Stimulated activated CD4-positive, alpha-beta T cell treated with anti-CD3 and anti-CD28 coated beads, Interleukin-1b, Interleukin-23, amount 100 ng/mL, for 1 hour (primary cell): ENCODE data around the gene BEX3.
"Not testable (repeated sequence)": the region's sequence is repeated elsewhere in the genome, so short reads cannot be mapped to it uniquely, and the experiment has no call there.

Experiments
- DNase-seq, 2 donors: peaks; one replicate each; pipeline ENCODE4 v3.0.0-alpha.2; 2020; ENCODE audit warnings: low read depth in 2 of 2

BEX3 gene

GRCh38 chrX:103382877-103383276, 6.5 kb downstream of the BEX3 start:
- no peak for DNase-seq

- no peak for DNase-seq
These were observed 8.3 kb downstream of the BEX3 start for GRCh38 chrX:103384672-103385071.

GRCh38 chrX:103385283-103385830, 9.0 kb downstream of the BEX3 start:
- DNase-seq = not testable (repeated sequence)

DNA sequence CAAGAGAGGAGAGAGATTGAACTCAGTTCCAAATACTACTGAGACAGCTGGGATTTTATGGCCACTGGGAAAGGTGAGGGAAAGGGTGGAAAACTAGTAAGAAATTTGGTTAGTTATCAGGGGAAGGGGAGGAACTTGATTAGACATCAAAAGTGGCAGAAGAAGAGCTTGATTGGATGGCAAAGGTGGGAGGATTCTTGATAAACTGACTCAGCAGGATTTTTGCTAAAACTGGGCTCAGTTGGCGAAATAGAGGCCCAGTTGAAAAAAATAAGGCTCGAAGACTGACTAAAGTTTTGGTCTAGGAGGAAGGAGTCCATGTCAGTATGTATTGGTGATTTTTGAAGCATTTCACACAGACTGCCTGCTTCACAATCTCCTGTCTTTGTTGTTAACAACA, 10.0 kb downstream of the BEX3 start:
- no peak for DNase-seq

DNA sequence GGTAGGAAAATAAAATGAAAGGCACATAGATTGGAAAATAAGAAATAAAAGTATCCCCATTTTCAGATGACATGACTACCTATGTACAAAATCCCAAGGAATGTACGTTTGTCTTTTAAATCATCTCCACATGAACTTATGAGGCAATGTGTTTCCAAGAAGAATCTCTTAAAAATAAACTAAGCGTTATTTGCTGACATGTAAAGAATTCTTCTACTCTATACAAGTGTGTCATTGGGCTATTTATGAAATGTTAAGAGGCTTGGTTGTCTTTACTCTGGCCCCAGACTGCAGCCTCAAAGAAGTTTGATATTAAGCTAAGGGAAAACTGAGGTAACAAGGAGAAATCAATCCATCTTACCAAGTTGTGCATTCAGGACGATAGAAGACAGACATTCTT, 17.1 kb downstream of the BEX3 start:
- no peak for DNase-seq

DNA sequence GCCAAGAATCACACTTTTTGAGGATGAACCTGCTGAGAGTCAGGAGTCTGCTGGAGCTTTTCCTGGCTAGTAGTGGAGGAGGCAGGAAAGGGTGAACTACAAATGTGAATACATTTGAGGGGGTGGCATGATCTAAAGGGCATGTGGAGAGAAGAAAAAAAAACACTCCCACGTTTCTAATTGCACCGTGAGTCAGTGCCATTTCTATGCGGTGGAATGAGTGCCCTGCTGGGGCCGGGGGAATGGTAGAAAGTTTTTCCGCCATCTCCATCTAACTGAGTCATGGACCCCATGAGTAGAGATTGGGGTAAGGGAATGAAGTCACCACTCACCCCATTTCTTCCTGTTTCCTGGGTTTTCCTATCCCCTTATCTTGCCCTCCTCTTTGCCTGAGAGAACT, 19.8 kb downstream of the BEX3 start:
- DNase-seq = no peak

DNA sequence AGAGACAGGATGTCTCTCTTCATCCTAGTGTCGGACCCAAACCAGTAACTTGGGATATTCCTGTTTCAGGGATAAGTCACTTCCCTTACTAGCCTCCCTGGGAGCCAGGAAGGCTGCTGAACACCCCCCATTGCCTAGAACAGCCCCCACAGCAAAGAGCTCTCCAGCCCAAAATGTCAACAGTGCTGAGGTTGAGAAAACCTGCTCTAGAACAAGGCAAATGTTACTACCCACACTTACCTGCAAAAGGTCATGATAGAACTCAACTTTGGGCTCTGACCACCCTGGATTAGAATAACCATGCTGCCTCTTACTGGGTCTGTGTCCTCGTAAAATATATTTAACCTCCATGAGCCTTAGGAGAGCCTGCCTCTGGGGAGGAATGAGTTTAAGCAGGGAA, 20.3 kb downstream of the BEX3 start:
- DNase-seq = no peak

- no peak for DNase-seq
These were observed 21.4 kb downstream of the BEX3 start for GRCh38 chrX:103397707-103398106.

- DNase-seq = no peak
These were observed 22.1 kb downstream of the BEX3 start for GRCh38 chrX:103398421-103398864.

- no peak for DNase-seq
These were observed 23.4 kb downstream of the BEX3 start for GRCh38 chrX:103399744-103400143.

DNA sequence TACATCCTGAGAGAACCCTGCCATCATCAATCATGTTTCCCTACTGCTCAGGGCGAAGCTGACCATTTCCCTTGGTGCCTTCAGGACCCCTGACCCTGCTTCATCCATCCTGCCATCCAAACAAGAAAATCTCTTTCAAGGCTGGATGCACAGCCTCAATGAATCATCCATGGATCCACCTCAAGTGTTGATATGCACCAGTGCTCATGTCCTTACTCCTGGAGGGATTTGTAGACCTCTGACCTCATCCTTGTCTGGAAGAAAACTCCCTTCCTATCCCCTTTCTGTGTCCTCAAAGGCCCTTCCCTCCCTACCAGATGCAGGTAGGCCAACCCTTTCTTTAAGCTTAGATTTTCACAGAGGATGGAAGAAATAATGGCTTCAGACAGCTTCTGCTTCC, 24.6 kb downstream of the BEX3 start:
- DNase-seq = no peak

- DNase-seq = no peak
These were observed 28.1 kb downstream of the BEX3 start for GRCh38 chrX:103404231-103405008.

DNA sequence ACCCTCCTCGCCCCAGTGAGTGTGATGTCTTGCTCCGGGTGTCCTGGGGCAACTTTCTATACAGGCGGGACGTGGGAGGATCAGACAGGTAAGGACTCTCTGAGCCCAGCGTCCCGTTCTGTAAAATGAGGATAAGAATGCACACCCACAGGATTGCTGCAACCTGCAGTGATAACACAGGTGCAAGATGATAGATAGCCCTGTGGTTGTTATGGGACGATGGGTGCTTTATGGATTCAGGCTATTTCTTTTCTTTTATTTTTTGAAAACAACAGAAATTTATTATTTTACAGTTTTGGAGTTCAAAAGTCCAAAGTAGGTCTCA, 28.6 kb downstream of the BEX3 start:
- no peak for DNase-seq

GRCh38 chrX:103406256-103406655, 29.9 kb downstream of the BEX3 start:
- no peak for DNase-seq

GRCh38 chrX:103407776-103408175, 31.4 kb downstream of the BEX3 start:
- DNase-seq = no peak

DNA sequence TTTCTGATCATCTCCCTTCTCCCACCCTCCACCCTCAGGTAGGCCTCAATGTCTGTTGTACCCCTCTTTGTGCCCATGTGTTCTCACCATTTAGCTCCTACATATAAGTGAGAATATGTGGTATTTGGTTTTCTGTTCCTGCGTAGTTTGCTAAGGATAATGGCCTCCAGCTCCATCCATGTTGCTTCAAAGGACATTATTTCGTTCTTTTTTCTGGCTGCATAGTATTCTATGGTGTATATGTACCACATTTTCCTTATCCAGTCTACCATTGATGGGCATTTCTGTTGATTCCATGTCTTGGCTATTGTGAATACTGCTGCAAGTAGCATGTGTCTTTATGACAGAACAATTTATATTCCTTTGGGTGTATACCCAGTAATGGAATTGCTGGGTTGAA, 35.4 kb downstream of the BEX3 start:
- not testable (repeated sequence) for DNase-seq

GRCh38 chrX:103413705-103414387, 37.5 kb downstream of the BEX3 start:
- no peak for DNase-seq

DNA sequence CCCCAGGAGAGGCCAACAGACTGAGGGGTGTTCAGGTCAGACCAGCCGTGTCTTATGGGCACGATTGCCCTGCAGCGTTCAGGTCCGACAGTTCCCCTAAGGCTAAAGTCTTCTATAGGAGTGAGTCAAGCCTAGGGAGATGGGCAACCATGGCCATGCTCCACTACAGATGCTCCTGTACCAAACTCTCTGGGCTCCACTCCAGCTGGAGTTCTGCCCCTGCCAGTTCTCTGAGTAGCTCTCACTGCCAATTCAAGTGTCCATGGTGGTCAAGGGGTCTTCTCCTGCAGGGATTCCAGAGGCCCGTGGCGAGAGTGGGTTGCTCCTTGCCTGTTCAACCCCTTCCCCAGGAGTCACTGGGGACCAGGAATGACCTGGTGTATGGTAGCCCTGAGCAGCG, 38.2 kb downstream of the BEX3 start:
- DNase-seq = no peak

- no peak for DNase-seq
These were observed 38.7 kb downstream of the BEX3 start for GRCh38 chrX:103415068-103415467.

- DNase-seq = no peak
These were observed 39.2 kb downstream of the BEX3 start for GRCh38 chrX:103415528-103415927.

DNA sequence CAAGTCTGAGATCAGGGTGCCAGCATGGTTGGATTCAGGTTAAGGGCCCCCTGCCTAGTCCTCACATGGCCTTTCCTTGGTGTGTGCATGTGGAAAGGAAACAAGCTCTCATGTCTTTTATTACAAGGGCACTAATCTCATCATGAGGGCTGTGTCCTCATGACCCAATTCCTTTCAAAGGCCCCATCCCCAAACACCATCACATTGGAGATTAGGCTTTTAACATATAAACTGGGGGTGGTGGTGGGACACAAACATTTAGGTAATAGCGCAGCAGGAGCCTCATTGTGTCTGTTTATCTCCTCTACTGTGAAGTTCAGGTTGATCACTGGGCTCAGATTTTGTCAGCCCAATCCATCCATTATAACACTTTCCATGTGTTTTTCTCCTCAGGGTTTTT, 41.0 kb downstream of the BEX3 start:
- DNase-seq = no peak

GRCh38 chrX:103417933-103418332, 41.6 kb downstream of the BEX3 start:
- DNase-seq = no peak

GRCh38 chrX:103418811-103419340, 42.5 kb downstream of the BEX3 start:
- no peak for DNase-seq
